ENCODE results near the gene CALML4. TPM values are rescaled to one million over a fixed set of nuclear protein-coding genes. Genes with fewer than 3 reads are reported as not detected.
"Not testable (repeated sequence)": the region's sequence is repeated elsewhere in the genome, so short reads cannot be mapped to it uniquely, and the experiment has no call there.

Gene CALML4
- total and polyA plus RNA-seq, 2 experiments from 2014 or later: 0.54 to 2.4 TPM

DNA sequence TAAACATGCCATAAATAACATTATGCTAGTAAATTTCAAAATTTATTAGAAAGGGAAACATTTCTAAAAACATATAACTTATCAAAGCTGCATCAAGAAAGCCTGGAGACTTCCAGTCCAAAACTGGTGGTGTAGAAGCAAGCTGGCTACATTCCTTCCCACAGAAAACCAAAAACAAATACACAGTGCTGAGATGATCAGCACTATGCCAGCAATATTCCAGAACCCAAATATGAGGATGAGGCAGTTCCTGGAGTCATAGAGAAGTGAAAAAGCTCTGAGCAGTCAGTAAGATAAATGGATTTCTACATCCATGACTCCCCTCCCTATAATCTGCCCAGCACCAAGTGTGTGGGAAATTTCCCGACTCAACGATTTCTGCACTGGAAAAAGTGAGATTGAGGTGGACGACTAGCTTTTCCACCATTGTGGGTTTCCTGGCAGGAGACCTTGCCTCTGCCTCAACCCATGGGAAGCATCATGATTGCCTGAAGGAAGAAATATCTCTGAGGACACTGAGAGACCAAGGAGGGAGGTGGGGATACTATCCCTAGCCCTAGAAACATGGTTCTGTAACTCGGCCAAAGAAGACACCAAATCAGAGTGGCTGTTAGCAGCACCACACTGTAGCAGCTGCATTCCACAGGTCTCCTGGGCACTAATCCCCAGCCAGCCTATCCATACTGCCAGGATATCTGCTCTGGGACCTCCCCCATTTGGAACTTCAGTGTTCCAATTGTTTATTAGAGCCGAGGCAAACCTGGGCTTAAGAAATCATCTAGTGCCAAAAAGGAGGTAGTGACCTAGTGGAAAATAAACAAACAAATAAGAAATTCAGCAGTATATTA is 36.2 kb upstream of the CALML4 start:
- TF ChIP-seq EZH2 (IDR thresholded peaks at IDR 0.05; ENCODE audit: insufficient read depth, poor library complexity, severe bottlenecking) (no peak), EZH2phosphoT487 (IDR thresholded peaks at IDR 0.05; ENCODE audit: insufficient read depth, low read depth) (no peak)
- Histone ChIP-seq H3K4me2 (ENCODE audit: unreplicated experiment) (no peak overlapping the region), H3K36me3 (ENCODE audit: low read depth) (no peaks in the 10 kb centered on the region), H3K9me2 (ENCODE audit: insufficient read depth) (no peaks in the 10 kb centered on the region), H3K27me3 (replicated peaks; ENCODE audit: insufficient read depth) (no peaks in the 10 kb centered on the region), H4K20me1 (ENCODE audit: insufficient read depth) (no peaks in the 10 kb centered on the region), H3K9ac (no peak overlapping the region), H2AFZ (no peak overlapping the region), H3F3A (ENCODE audit: insufficient read depth) (no peaks in the 10 kb centered on the region), H3K9me3 (ENCODE audit: low read depth) (peaks cover 4% of the 10 kb centered on the region), H3K27ac (no peak overlapping the region), H3K4me1 (ENCODE audit: insufficient read depth) (no peaks in the 10 kb centered on the region), H3K4me3 (no peak overlapping the region), H3K79me2 (ENCODE audit: insufficient read depth) (no peaks in the 10 kb centered on the region)
- WGBS, 2 experiments (ENCODE audit: low coverage in 1 of 2, low lambda C conversion rate in 2 of 2, missing lambda C conversion rate in 2 of 2): 66 to 80% methylated on average over 5 of the region's 5 CpGs
- DNase-seq: no peak
- in situ Hi-C loops (cut with MboI): no loop called here

GRCh38 chr15:68239025-68239424 is 33.9 kb upstream of the CALML4 start:
- no peaks in the 10 kb centered on the region for H3K4me1 ChIP-seq (ENCODE audit: insufficient read depth)
- no peaks in the 10 kb centered on the region for H4K20me1 ChIP-seq (ENCODE audit: insufficient read depth)
- no peaks in the 10 kb centered on the region for H3F3A ChIP-seq (ENCODE audit: insufficient read depth)
- no peaks in the 10 kb centered on the region for H3K27me3 ChIP-seq (replicated peaks; ENCODE audit: insufficient read depth)
- H2AFZ ChIP-seq: no peak overlapping the region
- H3K9ac ChIP-seq: no peak overlapping the region
- in situ Hi-C loops (cut with MboI): no loop called here
- DNase-seq: no peak
- H3K79me2 ChIP-seq (ENCODE audit: insufficient read depth): no peaks in the 10 kb centered on the region
- TF ChIP-seq EZH2phosphoT487 (IDR thresholded peaks at IDR 0.05; ENCODE audit: insufficient read depth, low read depth): no peak
- TF ChIP-seq EZH2 (IDR thresholded peaks at IDR 0.05; ENCODE audit: insufficient read depth, poor library complexity, severe bottlenecking): no peak
- H3K9me2 ChIP-seq (ENCODE audit: insufficient read depth): no peaks in the 10 kb centered on the region
- no peaks in the 10 kb centered on the region for H3K36me3 ChIP-seq (ENCODE audit: low read depth)
- no peaks in the 10 kb centered on the region for H3K9me3 ChIP-seq (ENCODE audit: low read depth)
- no peak overlapping the region for H3K4me3 ChIP-seq
- H3K27ac ChIP-seq: no peak overlapping the region
- no peak overlapping the region for H3K4me2 ChIP-seq (ENCODE audit: unreplicated experiment)

- in situ Hi-C loops (cut with MboI): no loop called here
- Histone ChIP-seq H3K9ac (no peak overlapping the region), H3K36me3 (ENCODE audit: low read depth) (no peaks in the 10 kb centered on the region), H3F3A (ENCODE audit: insufficient read depth) (no peaks in the 10 kb centered on the region), H3K27ac (no peak overlapping the region), H3K4me3 (no peak overlapping the region), H4K20me1 (ENCODE audit: insufficient read depth) (no peaks in the 10 kb centered on the region), H3K27me3 (replicated peaks; ENCODE audit: insufficient read depth) (no peaks in the 10 kb centered on the region), H3K9me2 (ENCODE audit: insufficient read depth) (no peaks in the 10 kb centered on the region), H3K4me1 (ENCODE audit: insufficient read depth) (no peaks in the 10 kb centered on the region), H3K4me2 (ENCODE audit: unreplicated experiment) (no peak overlapping the region), H3K79me2 (ENCODE audit: insufficient read depth) (no peaks in the 10 kb centered on the region), H3K9me3 (ENCODE audit: low read depth) (no peaks in the 10 kb centered on the region), H2AFZ (no peak overlapping the region)
- TF ChIP-seq EZH2phosphoT487 (IDR thresholded peaks at IDR 0.05; ENCODE audit: insufficient read depth, low read depth): no peak
- TF ChIP-seq EZH2 (IDR thresholded peaks at IDR 0.05; ENCODE audit: insufficient read depth, poor library complexity, severe bottlenecking): no peak
- WGBS, 2 experiments (ENCODE audit: low coverage in 1 of 2, low lambda C conversion rate in 2 of 2, missing lambda C conversion rate in 2 of 2): 61 to 67% methylated on average over 4 of the region's 4 CpGs
- no peak for DNase-seq
These were observed 29.9 kb upstream of the CALML4 start for GRCh38 chr15:68235022-68235421.

DNA sequence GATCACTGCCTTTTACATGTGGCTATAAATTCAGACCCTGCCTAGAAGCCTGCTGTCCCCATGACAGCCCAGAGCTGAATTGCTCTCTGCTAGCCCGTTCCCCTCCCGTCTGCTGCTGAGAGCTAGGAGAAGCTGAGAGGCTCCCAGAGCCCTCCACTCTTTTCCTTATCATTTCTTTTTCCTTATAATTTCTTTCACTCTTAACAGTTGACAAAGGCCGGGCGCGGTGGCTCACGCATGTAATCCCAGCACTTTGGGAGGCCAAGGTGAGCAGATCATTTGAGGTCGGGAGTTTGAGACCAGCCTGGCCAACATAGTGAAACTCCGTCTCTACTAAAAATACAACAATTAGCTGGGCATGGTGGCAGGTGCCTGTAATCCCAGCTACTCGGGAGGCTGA is 29.4 kb upstream of the CALML4 start:
- H3K4me3 ChIP-seq; H3K4me2 ChIP-seq (ENCODE audit: unreplicated experiment); H3F3A ChIP-seq (ENCODE audit: insufficient read depth); H3K9ac ChIP-seq; H2AFZ ChIP-seq; H3K9me3 ChIP-seq (ENCODE audit: low read depth); H3K27me3 ChIP-seq (replicated peaks; ENCODE audit: insufficient read depth); H3K27ac ChIP-seq; DNase-seq; H3K36me3 ChIP-seq (ENCODE audit: low read depth); H3K4me1 ChIP-seq (ENCODE audit: insufficient read depth); H4K20me1 ChIP-seq (ENCODE audit: insufficient read depth); in situ Hi-C loops (cut with MboI); H3K9me2 ChIP-seq (ENCODE audit: insufficient read depth); H3K79me2 ChIP-seq (ENCODE audit: insufficient read depth): not testable (repeated sequence)
- WGBS, 2 experiments (ENCODE audit: low coverage in 1 of 2, low lambda C conversion rate in 2 of 2, missing lambda C conversion rate in 2 of 2): 94 to 97% methylated on average over 9 of the region's 9 CpGs

GRCh38 chr15:68234060-68234459 is 28.9 kb upstream of the CALML4 start:
- H3K4me1 ChIP-seq (ENCODE audit: insufficient read depth): no peaks in the 10 kb centered on the region
- TF ChIP-seq EZH2phosphoT487 (IDR thresholded peaks at IDR 0.05; ENCODE audit: insufficient read depth, low read depth): no peak
- no peak for TF ChIP-seq EZH2 (IDR thresholded peaks at IDR 0.05; ENCODE audit: insufficient read depth, poor library complexity, severe bottlenecking)
- H3K79me2 ChIP-seq (ENCODE audit: insufficient read depth): peaks cover under 1% of the 10 kb centered on the region
- no peak overlapping the region for H3K27ac ChIP-seq
- in situ Hi-C loops (cut with MboI): no loop called here
- no peaks in the 10 kb centered on the region for H3F3A ChIP-seq (ENCODE audit: insufficient read depth)
- no peaks in the 10 kb centered on the region for H4K20me1 ChIP-seq (ENCODE audit: insufficient read depth)
- H3K9ac ChIP-seq: no peak overlapping the region
- H2AFZ ChIP-seq: no peak overlapping the region
- 89 to 90% methylated on average over 6 of the region's 6 CpGs for WGBS, 2 experiments (ENCODE audit: low coverage in 1 of 2, low lambda C conversion rate in 2 of 2, missing lambda C conversion rate in 2 of 2)
- H3K4me2 ChIP-seq (ENCODE audit: unreplicated experiment): no peak overlapping the region
- no peaks in the 10 kb centered on the region for H3K36me3 ChIP-seq (ENCODE audit: low read depth)
- no peaks in the 10 kb centered on the region for H3K9me2 ChIP-seq (ENCODE audit: insufficient read depth)
- H3K4me3 ChIP-seq: no peak overlapping the region
- no peaks in the 10 kb centered on the region for H3K9me3 ChIP-seq (ENCODE audit: low read depth)
- no peaks in the 10 kb centered on the region for H3K27me3 ChIP-seq (replicated peaks; ENCODE audit: insufficient read depth)
- no peak for DNase-seq

Measured in GM23248 (cell line).